Brain pericyte (primary cell): ENCODE data around the gene DDN.

Experiments used
- DNase-seq: peaks from one replicate; pipeline ENCODE4 v3.0.0-alpha.2; 2012; ENCODE audit warnings: low read depth, low spot score

DDN gene

GRCh38 chr12:48999371-49000131 is at the start of gene DDN:
Gene DDN, minus strand, starts transcription at chr12:48999375. Its CDS starts 88 bp downstream, at chr12:48999287.
- DNase-seq, result no peak

DNA sequence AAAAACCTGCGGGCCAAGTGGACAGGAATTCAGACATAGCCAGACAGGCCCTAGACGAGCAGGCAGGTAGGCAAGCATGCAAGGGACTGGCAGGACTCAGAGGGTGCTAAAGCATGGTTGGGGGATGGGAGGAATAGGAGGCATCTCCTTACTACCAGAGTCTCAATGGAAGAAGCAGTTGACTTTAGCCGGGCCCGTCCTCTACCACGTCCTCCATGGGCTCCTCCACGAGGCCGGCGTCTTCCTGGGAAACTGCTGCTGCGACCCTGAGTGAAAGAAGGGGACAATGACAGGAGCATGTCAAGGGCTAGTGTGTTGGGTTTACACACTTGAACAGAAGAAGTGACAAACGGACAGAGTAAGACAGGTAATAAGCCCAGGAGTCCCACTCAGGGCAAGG is 49.8 kb upstream of the DDN start:
- no peak for DNase-seq

DNA sequence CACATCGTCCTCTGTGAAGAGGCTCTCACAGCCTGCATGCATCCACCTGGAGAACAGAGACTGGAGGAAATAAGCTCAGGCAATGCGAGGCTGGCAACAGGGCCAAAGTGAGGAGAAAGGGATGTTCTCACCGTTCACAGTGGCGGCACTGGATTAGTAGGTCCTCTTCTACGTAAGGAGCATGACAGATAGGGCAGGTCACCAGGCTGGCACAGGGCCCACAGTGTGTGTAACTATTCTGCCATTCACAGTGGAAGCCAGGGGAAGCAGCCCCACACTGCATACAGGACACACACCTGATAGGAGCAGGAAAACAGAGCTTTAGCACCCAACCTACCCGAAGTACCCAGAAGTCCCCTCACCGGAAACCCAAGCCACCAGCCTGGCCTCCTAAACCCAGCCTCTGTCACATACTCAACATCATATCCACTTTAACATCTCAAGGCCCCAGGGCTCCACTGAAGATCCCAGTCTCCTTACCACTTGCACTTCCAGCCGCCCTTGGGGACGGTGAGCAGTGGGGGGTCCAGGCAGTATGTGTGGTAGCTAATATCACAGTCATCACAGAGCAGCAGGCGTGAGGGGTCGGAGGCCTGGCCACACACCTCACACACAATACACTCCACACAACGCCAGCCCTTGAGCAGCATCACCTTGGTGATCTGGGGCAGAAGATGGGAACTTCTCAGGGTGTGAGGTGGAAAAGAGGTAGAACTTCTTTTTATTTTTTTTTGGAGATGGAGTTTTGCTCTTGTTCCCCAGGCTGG is 47.1 kb upstream of the DDN start:
- no peak for DNase-seq

- DNase-seq, result no peak
Observed at GRCh38 chr12:49044660-49045059, 45.5 kb upstream of the DDN start.

DNA sequence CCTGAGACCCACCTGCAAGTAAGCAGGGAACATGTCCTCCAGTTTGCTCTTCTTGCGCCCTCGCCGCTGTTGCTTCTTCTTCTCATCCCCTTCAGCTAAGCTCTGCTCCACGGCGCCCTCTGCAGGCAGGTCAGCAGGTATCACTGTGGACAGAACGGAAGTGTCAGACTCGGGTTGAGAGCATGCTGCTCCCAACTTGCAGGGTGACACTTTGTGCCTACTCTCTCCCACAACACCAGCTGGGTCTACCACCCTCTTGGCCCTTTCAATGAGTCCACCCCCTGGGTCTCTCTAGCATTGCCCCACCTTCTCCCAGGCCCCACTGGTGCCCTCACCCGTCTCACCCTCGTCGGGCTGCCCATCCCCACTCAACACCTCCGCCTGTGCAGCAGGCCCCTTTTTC is 44.7 kb upstream of the DDN start:
- no peak for DNase-seq

DNA sequence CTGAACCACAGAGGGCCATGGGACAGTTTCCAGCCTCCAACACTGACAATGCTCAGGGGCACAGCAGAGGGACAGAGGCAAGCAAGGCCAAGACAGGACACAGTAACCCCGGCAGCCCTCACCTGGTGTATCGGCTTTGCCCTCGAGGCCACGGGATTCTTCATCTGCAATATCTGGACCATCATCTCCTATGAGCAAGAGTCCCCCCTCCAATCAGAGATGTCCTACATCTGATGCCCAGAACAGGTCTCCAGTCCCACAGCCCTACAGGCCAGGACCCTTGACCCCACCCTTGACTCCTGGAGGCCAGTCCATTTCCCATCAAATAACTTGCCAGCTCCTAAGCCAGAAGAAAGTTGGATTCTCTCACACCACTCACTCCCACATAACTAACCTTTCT is 44.1 kb upstream of the DDN start:
- DNase-seq, result no peak

- no peak for DNase-seq
Observed at GRCh38 chr12:49041881-49042484, 42.8 kb upstream of the DDN start.

DNA sequence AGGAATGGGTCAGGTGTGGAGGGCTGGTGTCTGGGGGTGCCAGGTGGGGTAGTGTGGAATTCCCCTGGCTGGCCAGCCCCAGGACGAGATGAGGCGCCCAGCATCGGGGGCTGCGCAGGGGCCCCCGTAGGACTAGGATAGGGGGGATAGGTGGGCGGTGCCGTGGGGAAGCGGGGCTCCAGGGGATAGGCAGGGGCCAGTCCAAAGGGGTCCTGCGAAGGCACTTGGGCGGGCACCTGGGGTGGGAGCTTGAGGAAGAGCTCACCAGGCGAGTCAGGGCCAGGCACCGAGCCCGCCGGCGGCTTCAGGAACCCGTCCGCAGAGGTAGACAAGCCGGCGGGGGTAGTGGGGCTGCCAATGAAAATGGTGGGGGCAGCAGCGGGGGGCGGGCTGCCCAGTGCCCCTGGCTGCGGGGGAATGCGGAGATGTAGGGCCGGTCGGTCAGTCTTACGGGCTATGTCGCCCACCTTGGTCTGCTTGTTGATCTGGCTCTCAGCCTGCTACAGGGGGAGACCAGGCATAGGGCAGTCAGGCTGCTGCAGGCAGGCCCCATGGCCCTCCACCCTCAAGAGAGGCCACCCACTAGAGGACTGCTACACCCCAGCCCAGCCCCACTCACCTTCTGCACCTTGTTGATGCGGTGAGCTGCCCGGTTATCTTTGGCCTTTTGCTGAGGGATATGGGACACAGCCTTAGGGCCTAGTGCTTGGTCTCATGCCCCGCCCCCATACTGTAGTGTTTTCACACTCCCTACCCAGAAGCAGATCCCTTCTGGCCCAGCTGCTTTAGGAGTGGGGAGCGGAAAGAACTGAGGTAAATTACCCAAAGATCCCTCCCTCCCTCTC is 42.1 kb upstream of the DDN start:
- no peak for DNase-seq

GRCh38 chr12:49040364-49040855 is 41.2 kb upstream of the DDN start:
- DNase-seq, result no peak

DNA sequence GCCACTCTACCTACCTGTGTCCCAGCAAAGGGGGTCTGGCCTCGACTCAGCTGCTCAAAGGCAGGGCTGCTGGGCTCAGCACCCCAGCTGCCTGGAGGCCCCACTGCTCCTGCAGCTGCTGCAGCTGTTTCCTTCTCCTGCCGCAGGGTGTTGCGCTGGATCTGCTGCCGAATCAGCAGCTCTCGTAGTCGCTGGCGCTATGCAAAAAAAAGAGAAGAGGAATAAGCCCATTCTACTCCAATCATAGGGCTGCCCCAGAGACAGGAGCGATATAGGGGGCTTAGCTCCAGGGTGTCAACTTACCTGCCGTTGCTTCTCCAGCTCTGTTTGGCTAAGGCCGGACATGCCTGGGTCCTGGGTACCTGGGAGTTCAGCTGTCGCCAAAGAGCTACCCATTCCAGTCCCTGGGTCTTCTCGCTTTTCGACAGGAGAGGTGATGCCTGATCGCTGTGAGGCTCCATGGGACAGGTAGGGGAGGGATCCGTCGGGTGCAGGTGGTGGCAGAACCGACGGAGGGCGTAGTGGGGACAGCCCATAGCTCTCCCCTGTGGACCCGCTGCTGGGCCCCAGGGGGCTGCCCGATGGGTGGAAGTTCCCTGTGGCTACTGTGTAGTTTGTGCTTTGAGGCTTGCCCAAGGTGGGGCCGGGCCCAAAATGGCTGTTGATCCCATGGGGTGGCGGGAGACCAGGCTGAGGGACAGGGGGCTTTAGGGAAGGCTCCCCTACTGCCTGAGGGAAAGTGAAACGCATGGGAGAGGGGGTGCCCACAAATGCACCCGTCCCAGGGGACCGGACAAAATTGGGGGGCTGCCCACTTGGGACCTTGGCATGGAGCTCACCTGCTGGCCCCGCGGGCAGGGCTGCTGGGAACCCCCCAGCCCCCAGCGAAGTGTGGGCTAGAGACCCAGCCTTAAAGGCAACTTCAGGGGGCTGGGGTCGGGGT is 40.5 kb upstream of the DDN start:
- DNase-seq, result no peak

- no peak for DNase-seq
Observed at GRCh38 chr12:49038291-49038955, 39.2 kb upstream of the DDN start.

DNA sequence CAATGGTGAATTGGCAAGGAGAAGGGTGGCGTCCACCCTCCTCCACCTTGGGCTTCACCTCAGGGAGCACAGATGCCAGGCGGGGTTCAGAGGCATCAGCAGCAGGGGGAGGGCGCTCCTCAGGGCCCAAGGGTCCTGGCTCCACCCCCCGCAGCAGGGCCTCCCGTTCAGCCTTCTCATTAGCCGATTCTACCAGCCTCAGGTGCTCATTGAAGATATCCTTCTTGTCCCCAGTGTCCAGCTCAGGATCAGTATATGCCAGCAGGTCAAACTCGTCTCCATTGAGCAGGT is 38.7 kb upstream of the DDN start:
- no peak for DNase-seq

DNA sequence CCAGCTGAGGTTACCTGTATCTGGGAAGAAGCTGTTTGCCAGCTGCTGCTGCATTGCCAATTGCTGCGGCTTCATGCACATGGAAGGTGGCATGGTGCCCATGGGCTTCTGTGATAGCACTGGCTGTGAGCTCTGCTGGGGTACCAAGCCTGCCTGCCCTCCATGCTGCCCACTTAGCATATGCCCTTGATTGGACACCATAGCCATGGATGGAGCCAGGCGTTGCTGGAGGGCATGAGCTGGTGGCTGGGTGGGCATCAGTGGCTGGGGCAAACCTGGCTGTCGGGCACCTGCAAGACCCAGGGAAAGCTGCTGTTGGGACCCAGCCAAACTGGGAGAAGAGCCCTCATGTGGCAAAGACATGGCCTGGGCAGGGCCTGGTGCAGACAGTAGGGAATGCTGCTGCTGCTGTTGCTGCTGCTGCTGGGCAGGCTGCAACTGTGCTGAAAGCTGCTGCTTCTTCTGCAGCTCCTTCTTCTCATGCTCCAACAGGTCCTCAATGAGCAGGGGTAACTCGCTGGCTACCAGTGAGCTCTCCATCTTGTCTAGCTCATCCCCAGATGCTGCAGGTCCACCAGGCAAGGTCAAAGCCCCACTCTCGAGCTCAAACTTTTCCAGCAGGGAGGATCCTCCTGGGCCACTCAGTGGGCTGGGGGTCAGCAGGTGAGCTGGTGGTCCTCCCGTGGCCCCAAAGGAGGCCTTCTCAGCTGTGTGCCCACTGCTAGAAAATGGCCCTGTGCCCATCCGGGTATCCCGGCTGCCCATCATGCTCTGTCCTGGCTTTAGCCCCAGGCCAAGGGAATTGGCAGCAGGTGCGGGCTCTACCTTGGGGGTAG is 38.2 kb upstream of the DDN start:
- no peak for DNase-seq

DNA sequence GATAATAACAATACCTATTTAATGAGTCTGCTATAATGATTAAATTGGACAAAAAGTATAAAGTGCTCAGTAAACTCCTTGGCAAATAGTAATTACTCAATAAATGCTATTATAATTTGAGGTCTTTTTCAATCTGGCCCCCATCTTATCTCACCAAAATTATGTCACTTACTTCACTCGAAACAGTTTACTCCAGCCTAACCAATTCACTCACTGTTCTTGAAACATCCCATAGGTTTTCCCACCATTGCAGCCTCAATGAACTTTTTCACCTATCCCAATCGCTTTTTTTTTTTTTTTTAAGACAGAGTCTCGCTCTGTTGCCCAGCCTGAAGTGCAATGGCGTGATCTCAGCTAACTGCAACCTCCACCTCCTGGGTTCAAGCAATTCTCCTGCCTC is 36.9 kb upstream of the DDN start:
- DNase-seq, result no peak

GRCh38 chr12:49034286-49034622 is 35.1 kb upstream of the DDN start:
- DNase-seq, result no peak

DNA sequence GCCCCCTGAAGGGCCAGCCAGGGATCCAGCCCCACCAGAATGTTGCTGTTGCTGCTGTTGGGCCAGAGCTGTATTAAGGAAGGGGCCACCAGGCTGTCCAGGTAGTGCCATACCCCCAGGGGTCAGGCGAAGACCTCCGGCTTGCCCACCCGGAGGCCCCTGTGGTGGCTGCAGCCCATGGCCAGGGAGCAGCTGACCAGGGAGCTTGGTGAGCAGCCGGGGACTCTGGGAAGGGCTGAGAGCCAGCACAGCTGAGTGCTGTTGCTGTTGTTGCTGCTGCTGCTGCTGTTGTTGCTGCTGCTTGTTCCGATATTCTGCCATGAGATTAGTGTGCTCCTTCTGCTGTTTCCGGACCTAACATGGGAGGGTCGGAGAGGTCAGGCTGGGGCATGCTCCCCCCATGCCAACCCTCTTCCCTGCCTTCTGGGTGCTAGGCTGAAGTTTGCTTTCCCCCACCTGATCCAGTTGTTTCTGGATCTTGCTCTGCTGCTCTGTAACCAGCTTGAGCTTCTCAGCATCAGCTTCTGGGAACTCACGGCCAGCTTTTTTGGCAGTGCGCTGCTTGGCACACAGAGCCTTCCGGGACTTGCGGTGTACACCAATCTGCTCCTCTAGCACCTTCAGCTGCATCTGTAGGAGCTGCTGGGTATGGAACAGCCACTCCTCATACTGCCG is 34.6 kb upstream of the DDN start:
- DNase-seq, result no peak

DNA sequence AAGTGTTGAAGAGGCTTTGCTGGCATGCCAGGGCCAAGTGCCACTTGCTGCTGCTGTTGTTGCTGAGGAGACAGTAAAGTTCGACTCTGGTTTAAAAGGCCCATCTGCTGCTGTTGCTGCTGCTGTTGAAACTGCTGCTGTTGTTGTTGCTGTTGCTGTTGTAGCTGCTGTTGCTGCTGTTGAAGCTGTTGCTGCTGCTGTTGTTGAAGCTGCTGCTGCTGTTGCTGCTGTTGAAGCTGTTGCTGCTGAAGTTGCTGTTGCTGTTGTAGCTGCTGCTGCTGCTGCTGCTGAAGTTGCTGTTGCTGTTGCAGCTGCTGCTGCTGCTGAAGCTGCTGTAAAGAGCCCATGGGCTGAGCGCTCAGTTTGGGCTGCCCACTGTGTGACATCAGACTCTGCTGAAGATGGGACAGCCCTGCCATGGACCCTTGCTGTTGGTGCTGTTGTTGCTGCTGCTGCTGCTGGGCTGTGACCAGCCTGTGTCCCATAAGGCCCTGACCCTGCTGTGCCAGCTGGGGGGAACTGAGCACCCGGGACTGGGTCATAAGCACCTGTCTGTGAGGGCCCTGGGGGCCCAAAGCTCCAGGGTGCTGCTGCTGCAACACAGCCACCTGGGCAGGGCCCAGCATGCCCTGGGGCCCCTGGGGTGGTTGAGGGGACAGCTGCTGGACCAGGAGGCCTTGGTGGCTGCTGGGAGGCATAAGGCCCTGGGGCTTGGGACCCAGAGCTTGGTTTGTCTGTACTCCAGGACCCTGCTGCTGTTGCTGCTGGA is 33.7 kb upstream of the DDN start:
- no peak for DNase-seq

- DNase-seq, result no peak
Observed at GRCh38 chr12:49032276-49032675, 33.1 kb upstream of the DDN start.
